Duodenal mucosa (tissue), 2 donors: ENCODE data around the gene SLC38A10.

Source experiments
- H3K27ac ChIP-seq: one replicate; pipeline ENCODE4 v1.7.0; 2013; ENCODE audit warnings: low read depth, low read length
- H3K27me3 ChIP-seq, 2 donors: one replicate each; pipeline ENCODE4 v1.7.0; 2013; ENCODE audit warnings: low read length in 2 of 2, control low read depth in 1 of 2; ENCODE audit not compliant: insufficient read depth in 2 of 2, control insufficient read depth in 1 of 2
- H3K36me3 ChIP-seq, 2 donors: one replicate each; pipeline ENCODE4 v1.7.0; 2013; ENCODE audit warnings: low read length in 2 of 2, control low read depth in 1 of 2; ENCODE audit not compliant: insufficient read depth in 2 of 2, control insufficient read depth in 1 of 2
- H3K4me1 ChIP-seq, 2 donors: one replicate each; pipeline ENCODE4 v1.7.0; 2013; ENCODE audit warnings: low read length in 2 of 2, control low read depth in 1 of 2; ENCODE audit not compliant: insufficient read depth in 2 of 2, control insufficient read depth in 1 of 2
- H3K4me3 ChIP-seq, 2 donors: one replicate each; pipeline ENCODE4 v1.7.0; 2013; ENCODE audit warnings: low read length in 2 of 2, low read depth in 1 of 2
- H3K9ac ChIP-seq, 2 donors: one replicate each; pipeline ENCODE4 v1.7.0; 2013; ENCODE audit warnings: low read length in 2 of 2, low read depth in 1 of 2
- H3K9me3 ChIP-seq, 2 donors: one replicate each; pipeline ENCODE4 v1.7.0; 2013; ENCODE audit warnings: low read length in 2 of 2, control low read depth in 1 of 2; ENCODE audit not compliant: control insufficient read depth in 1 of 2

SLC38A10 gene

GRCh38 chr17:81322271-81323082, 27.4 kb upstream of the SLC38A10 start:
- H3K36me3 ChIP-seq, result no peaks in the 10 kb centered on the region
- H3K9ac ChIP-seq, result no peak overlapping the region
- H3K4me3 ChIP-seq, result no peak overlapping the region
- H3K27me3 ChIP-seq, result no peaks in the 10 kb centered on the region
- H3K4me1 ChIP-seq, result no peaks in the 10 kb centered on the region
- H3K27ac ChIP-seq, result no peak overlapping the region
- no peaks in the 10 kb centered on the region for H3K9me3 ChIP-seq

GRCh38 chr17:81317961-81318605, 23.0 kb upstream of the SLC38A10 start:
- Histone ChIP-seq H3K9me3 (no peaks in the 10 kb centered on the region), H3K4me3 (no peak overlapping the region), H3K36me3 (no peaks in the 10 kb centered on the region), H3K27ac (no peak overlapping the region), H3K27me3 (no peaks in the 10 kb centered on the region), H3K4me1 (peaks cover 0 to 7% of the 10 kb centered on the region in 2 donors), H3K9ac (no peak overlapping the region)

GRCh38 chr17:81317530-81317821, 22.4 kb upstream of the SLC38A10 start:
- no peaks in the 10 kb centered on the region for H3K36me3 ChIP-seq
- H3K9ac ChIP-seq, result no peak overlapping the region
- no peak overlapping the region for H3K27ac ChIP-seq
- no peaks in the 10 kb centered on the region for H3K9me3 ChIP-seq
- H3K4me1 ChIP-seq, result peaks cover 0 to 7% of the 10 kb centered on the region in 2 donors
- no peaks in the 10 kb centered on the region for H3K27me3 ChIP-seq
- no peak overlapping the region for H3K4me3 ChIP-seq

GRCh38 chr17:81315885-81316391, 20.8 kb upstream of the SLC38A10 start:
- Histone ChIP-seq H3K27me3 (no peaks in the 10 kb centered on the region), H3K9ac (no peak overlapping the region), H3K27ac (no peak overlapping the region)

GRCh38 chr17:81315129-81315884, 20.2 kb upstream of the SLC38A10 start:
- H3K36me3 ChIP-seq, result no peaks in the 10 kb centered on the region
- H3K4me1 ChIP-seq, result peaks cover 0 to 7% of the 10 kb centered on the region in 2 donors
- H3K9ac ChIP-seq, result no peak overlapping the region
- H3K9me3 ChIP-seq, result no peaks in the 10 kb centered on the region
- H3K4me3 ChIP-seq, result no peak overlapping the region
- no peak overlapping the region for H3K27ac ChIP-seq
- no peaks in the 10 kb centered on the region for H3K27me3 ChIP-seq

More at GRCh38 chr17:81315885-81316391, 20.8 kb upstream of the SLC38A10 start:
- H3K36me3 ChIP-seq, result no peaks in the 10 kb centered on the region
- no peaks in the 10 kb centered on the region for H3K9me3 ChIP-seq
- H3K4me1 ChIP-seq, result peaks cover 0 to 7% of the 10 kb centered on the region in 2 donors
- no peak overlapping the region for H3K4me3 ChIP-seq

DNA sequence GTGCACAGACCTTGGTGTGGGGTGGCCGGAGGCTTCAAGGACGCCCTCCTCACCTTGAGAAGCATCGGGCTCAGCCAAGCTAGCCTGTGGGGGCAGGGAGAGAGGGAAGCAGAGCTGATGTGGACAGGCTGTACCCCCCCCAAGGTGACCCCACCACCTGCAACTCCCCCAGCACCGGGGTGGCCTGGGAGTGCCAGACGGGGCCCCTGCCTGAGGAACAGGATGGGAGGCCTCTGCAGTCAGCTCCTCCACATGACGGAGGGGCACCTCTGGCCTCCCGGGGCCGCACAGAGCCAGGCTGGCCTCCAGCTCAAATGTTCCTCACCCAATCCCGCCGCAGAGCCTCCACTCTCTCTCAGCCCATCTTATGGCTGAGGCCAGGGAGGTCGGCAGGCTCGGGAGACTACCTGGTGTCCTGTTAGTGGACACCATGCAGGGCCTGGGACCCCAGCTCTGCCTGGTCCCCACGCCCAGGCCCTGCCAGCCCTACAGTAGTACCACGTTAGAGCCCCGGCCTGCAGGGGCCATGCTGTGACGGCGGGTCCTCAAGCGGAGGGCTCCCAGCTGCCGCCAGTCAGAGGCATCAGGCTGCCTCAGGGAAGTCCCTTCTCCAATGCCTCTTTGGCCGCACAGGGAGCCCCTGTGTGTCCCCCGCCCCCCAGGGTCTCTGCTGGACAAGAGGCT, 19.4 kb upstream of the SLC38A10 start:
- Histone ChIP-seq H3K36me3 (no peaks in the 10 kb centered on the region), H3K9me3 (no peaks in the 10 kb centered on the region), H3K4me3 (no peak overlapping the region), H3K9ac (no peak overlapping the region), H3K27me3 (no peaks in the 10 kb centered on the region), H3K27ac (no peak overlapping the region), H3K4me1 (peaks cover 5 to 14% of the 10 kb centered on the region in 2 donors)

GRCh38 chr17:81313776-81314397, 18.8 kb upstream of the SLC38A10 start:
- Histone ChIP-seq H3K4me1 (peaks cover 11 to 19% of the 10 kb centered on the region in 2 donors), H3K9me3 (no peaks in the 10 kb centered on the region), H3K27ac (no peak overlapping the region), H3K27me3 (no peaks in the 10 kb centered on the region), H3K9ac (no peak overlapping the region), H3K36me3 (no peaks in the 10 kb centered on the region), H3K4me3 (no peak overlapping the region)

DNA sequence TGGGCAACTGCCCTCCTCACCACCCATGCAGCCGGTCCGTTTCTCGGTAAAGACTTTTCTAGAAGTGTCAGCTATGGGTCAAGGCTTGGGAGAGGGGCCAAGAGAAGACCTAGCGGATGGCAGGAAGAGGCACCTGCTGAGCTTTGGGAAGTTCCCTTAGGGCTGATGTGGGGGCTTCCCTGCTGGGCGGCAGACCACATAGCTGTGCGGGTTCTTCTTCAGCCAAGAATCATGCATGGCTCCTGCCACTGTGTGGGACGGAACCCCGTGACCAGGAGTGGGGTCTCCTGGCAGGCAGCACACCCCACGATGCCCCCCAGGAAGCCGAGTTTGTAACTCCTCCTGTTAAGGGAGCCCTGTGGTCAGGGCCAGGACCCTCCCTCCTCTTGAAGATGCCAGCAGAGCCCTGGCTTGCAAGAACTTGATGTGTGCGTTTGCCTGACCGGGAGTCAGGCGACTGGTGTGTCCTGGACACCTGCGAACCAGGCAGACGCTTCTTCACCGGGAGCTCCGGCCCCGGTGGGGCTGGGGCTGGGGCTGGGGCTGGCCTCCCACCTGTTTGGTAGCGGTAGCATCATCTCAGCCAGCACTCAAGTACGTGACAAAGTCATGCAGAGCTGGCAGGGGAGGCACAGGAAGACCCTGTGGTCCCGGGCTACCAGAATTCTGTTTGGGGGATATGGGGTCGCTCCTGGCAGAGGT, 17.7 kb upstream of the SLC38A10 start:
- H3K36me3 ChIP-seq, result no peaks in the 10 kb centered on the region
- no peak overlapping the region for H3K9ac ChIP-seq
- H3K27ac ChIP-seq, result no peak overlapping the region
- H3K27me3 ChIP-seq, result no peaks in the 10 kb centered on the region
- no peaks in the 10 kb centered on the region for H3K9me3 ChIP-seq
- H3K4me3 ChIP-seq, result no peak overlapping the region
- H3K4me1 ChIP-seq, result peaks cover 13 to 20% of the 10 kb centered on the region in 2 donors

DNA sequence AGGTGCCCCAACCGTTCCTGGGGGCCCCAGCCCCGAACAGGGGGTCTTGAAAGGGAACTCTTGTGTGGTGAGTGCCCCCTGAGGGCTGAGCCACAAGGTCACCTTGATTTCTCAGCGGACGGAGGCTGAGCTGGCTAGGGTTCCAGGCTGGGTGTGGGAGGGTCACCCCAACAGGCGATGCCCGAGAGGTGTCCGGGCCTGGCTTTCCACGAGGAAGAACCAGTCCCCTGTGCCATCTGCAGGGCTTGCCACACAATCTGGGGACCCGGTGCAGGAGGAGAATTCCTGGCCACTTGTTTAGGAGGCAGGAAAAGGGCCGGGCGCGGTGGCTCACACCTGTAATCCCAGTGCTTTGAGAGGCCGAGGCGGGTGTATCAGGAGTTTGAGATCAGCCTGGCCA, 16.8 kb upstream of the SLC38A10 start:
- peaks cover 13 to 20% of the 10 kb centered on the region in 2 donors for H3K4me1 ChIP-seq

More for the DNA sequence above, 16.8 kb upstream of the SLC38A10 start:
- no peak overlapping the region for H3K9ac ChIP-seq
- no peak overlapping the region for H3K4me3 ChIP-seq
- H3K36me3 ChIP-seq, result no peaks in the 10 kb centered on the region
- H3K27me3 ChIP-seq, result no peaks in the 10 kb centered on the region
- H3K9me3 ChIP-seq, result no peaks in the 10 kb centered on the region
- no peak overlapping the region for H3K27ac ChIP-seq
